HG03103 (cell line): ENCODE results near the gene SDK1.

Source experiments
- ATAC-seq: cut with Tn5 transposase; IDR thresholded peaks from one replicate; pipeline ENCODE4 v1.9.1; 2021; ENCODE audit warnings: low read depth; ENCODE audit not compliant: unreplicated experiment

SDK1 gene

GRCh38 chr7:3991731-3992231, 690.7 kb downstream of the SDK1 start:
- ATAC-seq, result no peak

GRCh38 chr7:3992841-3993240, 691.8 kb downstream of the SDK1 start:
- ATAC-seq, result no peak

- ATAC-seq, result no peak
These were observed 693.7 kb downstream of the SDK1 start for GRCh38 chr7:3994764-3995163.

GRCh38 chr7:3995187-3995586, 694.1 kb downstream of the SDK1 start:
- ATAC-seq, result no peak

GRCh38 chr7:3998060-3998459, 697.0 kb downstream of the SDK1 start:
- ATAC-seq, result no peak

- ATAC-seq, result no peak
These were observed 699.1 kb downstream of the SDK1 start for GRCh38 chr7:4000139-4000538.

GRCh38 chr7:4000934-4001333, 699.9 kb downstream of the SDK1 start:
- no peak for ATAC-seq

- ATAC-seq, result no peak
These were observed 700.7 kb downstream of the SDK1 start for GRCh38 chr7:4001742-4002141.

- ATAC-seq, result no peak
These were observed 702.5 kb downstream of the SDK1 start for GRCh38 chr7:4003503-4003902.

GRCh38 chr7:4006687-4007086, 705.6 kb downstream of the SDK1 start:
- ATAC-seq, result no peak

- no peak for ATAC-seq
These were observed 708.4 kb downstream of the SDK1 start for GRCh38 chr7:4009211-4010060.

GRCh38 chr7:4010061-4010605, 709.1 kb downstream of the SDK1 start:
- ATAC-seq, result no peak

- no peak for ATAC-seq
These were observed 710.0 kb downstream of the SDK1 start for GRCh38 chr7:4010923-4011656.

GRCh38 chr7:4013793-4014192, 712.7 kb downstream of the SDK1 start:
- ATAC-seq, result no peak

GRCh38 chr7:4014346-4015050, 713.4 kb downstream of the SDK1 start:
- no peak for ATAC-seq

- no peak for ATAC-seq
These were observed 714.3 kb downstream of the SDK1 start for GRCh38 chr7:4015371-4015770.

GRCh38 chr7:4015996-4016395, 714.9 kb downstream of the SDK1 start:
- ATAC-seq, result no peak

- no peak for ATAC-seq
These were observed 716.0 kb downstream of the SDK1 start for GRCh38 chr7:4017081-4017480.

GRCh38 chr7:4017785-4018184, 716.7 kb downstream of the SDK1 start:
- ATAC-seq, result no peak

GRCh38 chr7:4018601-4019316, 717.7 kb downstream of the SDK1 start:
- ATAC-seq, result no peak
